ENCODE data around the gene IL1A.

The IL1A gene

GRCh38 chr2:112791693-112792230 is 7.5 kb upstream of the IL1A start:
- DNase-seq = no peak

- no peak for DNase-seq
Observed at GRCh38 chr2:112791019-112791418, 6.7 kb upstream of the IL1A start.

- no peak for DNase-seq
Observed at GRCh38 chr2:112790305-112790704, 6.0 kb upstream of the IL1A start.

- no peak for DNase-seq
Observed at GRCh38 chr2:112789186-112789585, 4.9 kb upstream of the IL1A start.

- DNase-seq = no peak
Observed at GRCh38 chr2:112788653-112789052, 4.4 kb upstream of the IL1A start.

- DNase-seq = no peak
Observed at GRCh38 chr2:112787729-112788393, 3.6 kb upstream of the IL1A start.

GRCh38 chr2:112787294-112787693 is 3.0 kb upstream of the IL1A start:
- DNase-seq = no peak

GRCh38 chr2:112783187-112783714 is 1.0 kb downstream of the IL1A start:
- no peak for DNase-seq

- DNase-seq = no peak
Observed at GRCh38 chr2:112782234-112782799, 2.0 kb downstream of the IL1A start.

- DNase-seq = no peak
Observed at GRCh38 chr2:112779598-112779997, 4.7 kb downstream of the IL1A start.

GRCh38 chr2:112777036-112777435 is 7.3 kb downstream of the IL1A start:
- peak; percentile 31 for DNase-seq

- no peak for DNase-seq
Observed at GRCh38 chr2:112776113-112776512, 8.2 kb downstream of the IL1A start.

- no peak for DNase-seq
Observed at GRCh38 chr2:112774536-112775285, 9.6 kb downstream of the IL1A start.

- DNase-seq = no peak
Observed at GRCh38 chr2:112773556-112773955, 10.7 kb downstream of the IL1A start.

- no peak for DNase-seq
Observed at GRCh38 chr2:112772911-112773475, 11.3 kb downstream of the IL1A start.

GRCh38 chr2:112772322-112772721 is 12.0 kb downstream of the IL1A start:
- DNase-seq = no peak

GRCh38 chr2:112768432-112768831 is 15.9 kb downstream of the IL1A start:
- no peak for DNase-seq

- DNase-seq = no peak
Observed at GRCh38 chr2:112767693-112768330, 16.5 kb downstream of the IL1A start.

GRCh38 chr2:112765251-112765650 is 19.0 kb downstream of the IL1A start:
- DNase-seq = no peak

GRCh38 chr2:112764071-112765044 is 19.9 kb downstream of the IL1A start, which contains the start of gene CKAP2L:
TSS of gene CKAP2L (minus strand) at chr2:112764609. CDS start at chr2:112764598, 11 bp downstream.
- peak; percentile 99 for DNase-seq

- DNase-seq = no peak
Observed at GRCh38 chr2:112762276-112762675, 22.0 kb downstream of the IL1A start.

Measured in fibroblast of skin of right biceps (primary cell).